ENCODE measurements around the gene CACNB4.
A peak's percentile ranks its signal among the peaks of the same experiment; 100 is the strongest.
"Not testable (repeated sequence)": the region's sequence is repeated elsewhere in the genome, so short reads cannot be mapped to it uniquely, and the experiment has no call there.

CACNB4 gene

GRCh38 chr2:151815821-151816489, 282.9 kb downstream of the CACNB4 start:
- H3K27ac ChIP-seq: no peak overlapping the region

GRCh38 chr2:151810489-151810888, 288.4 kb downstream of the CACNB4 start:
- no peak overlapping the region for H3K27ac ChIP-seq
- H3K4me3 ChIP-seq: no peak overlapping the region

More at GRCh38 chr2:151815821-151816489, 282.9 kb downstream of the CACNB4 start:
- no peak overlapping the region for H3K4me3 ChIP-seq

GRCh38 chr2:151809073-151809383, 289.8 kb downstream of the CACNB4 start:
- no peak overlapping the region for H3K27ac ChIP-seq
- no peak overlapping the region for H3K4me3 ChIP-seq

- no peak overlapping the region for H3K4me3 ChIP-seq
- H3K27ac ChIP-seq: peak overlapping the region in 2 of 21 experiments; percentile 22 to 29
Measured at GRCh38 chr2:151808258-151809072, 290.4 kb downstream of the CACNB4 start.

GRCh38 chr2:151805961-151806360, 292.9 kb downstream of the CACNB4 start:
- Histone ChIP-seq H3K27ac (no peak overlapping the region), H3K4me3 (no peak overlapping the region)

GRCh38 chr2:151805343-151805742, 293.5 kb downstream of the CACNB4 start:
- no peak overlapping the region for H3K4me3 ChIP-seq

GRCh38 chr2:151803811-151804210, 295.0 kb downstream of the CACNB4 start:
- no peak overlapping the region for H3K4me3 ChIP-seq
- no peak overlapping the region for H3K27ac ChIP-seq

More at GRCh38 chr2:151805343-151805742, 293.5 kb downstream of the CACNB4 start:
- H3K27ac ChIP-seq: no peak overlapping the region

- Histone ChIP-seq H3K27ac (no peak overlapping the region), H3K4me3 (no peak overlapping the region)
Measured at GRCh38 chr2:151802315-151802714, 296.5 kb downstream of the CACNB4 start.

- H3K4me3 ChIP-seq: no peak overlapping the region
- H3K27ac ChIP-seq: no peak overlapping the region
Measured at GRCh38 chr2:151799886-151800292, 299.0 kb downstream of the CACNB4 start.

- no peak overlapping the region for H3K27ac ChIP-seq
- no peak overlapping the region for H3K4me3 ChIP-seq
Measured at GRCh38 chr2:151796774-151797173, 302.1 kb downstream of the CACNB4 start.

- Histone ChIP-seq H3K4me3 (no peak overlapping the region), H3K27ac (no peak overlapping the region)
Measured at GRCh38 chr2:151795646-151796240, 303.1 kb downstream of the CACNB4 start.

- not testable (repeated sequence) for H3K4me3 ChIP-seq, H3K27ac ChIP-seq
Measured at GRCh38 chr2:151794422-151794821, 304.4 kb downstream of the CACNB4 start.

GRCh38 chr2:151793123-151793522, 305.7 kb downstream of the CACNB4 start:
- no peak overlapping the region for H3K27ac ChIP-seq

GRCh38 chr2:151792589-151792988, 306.3 kb downstream of the CACNB4 start:
- Histone ChIP-seq H3K4me3 (no peak overlapping the region), H3K27ac (no peak overlapping the region)

More at GRCh38 chr2:151793123-151793522, 305.7 kb downstream of the CACNB4 start:
- H3K4me3 ChIP-seq: no peak overlapping the region

- Histone ChIP-seq H3K27ac (no peak overlapping the region), H3K4me3 (no peak overlapping the region)
Measured at GRCh38 chr2:151791545-151791944, 307.3 kb downstream of the CACNB4 start.

GRCh38 chr2:151790689-151791088, 308.2 kb downstream of the CACNB4 start:
- Histone ChIP-seq H3K27ac (no peak overlapping the region), H3K4me3 (no peak overlapping the region)

- no peak overlapping the region for H3K27ac ChIP-seq
- H3K4me3 ChIP-seq: no peak overlapping the region
Measured at GRCh38 chr2:151789055-151789834, 309.6 kb downstream of the CACNB4 start.

GRCh38 chr2:151786483-151786882, 312.4 kb downstream of the CACNB4 start:
- H3K27ac ChIP-seq: no peak overlapping the region

GRCh38 chr2:151786077-151786476, 312.8 kb downstream of the CACNB4 start:
- H3K27ac ChIP-seq: no peak overlapping the region
- H3K4me3 ChIP-seq: no peak overlapping the region

More at GRCh38 chr2:151786483-151786882, 312.4 kb downstream of the CACNB4 start:
- no peak overlapping the region for H3K4me3 ChIP-seq

- Histone ChIP-seq H3K27ac (no peak overlapping the region), H3K4me3 (no peak overlapping the region)
Measured at GRCh38 chr2:151783133-151783520, 315.7 kb downstream of the CACNB4 start.
